Stromal cell of bone marrow (primary cell): ENCODE measurements around the gene AP2S1.
"Not testable (repeated sequence)": the region's sequence is repeated elsewhere in the genome, so short reads cannot be mapped to it uniquely, and the experiment has no call there.

Experiments
- DNase-seq: peaks from one replicate; pipeline ENCODE4 v3.0.0-alpha.2; 2012; ENCODE audit warnings: low read depth

AP2S1 gene

GRCh38 chr19:46841458-46842083, 9.1 kb downstream of the AP2S1 start:
- no peak for DNase-seq

GRCh38 chr19:46840498-46840942, 10.1 kb downstream of the AP2S1 start:
- no peak for DNase-seq

- DNase-seq, result no peak
Observed at GRCh38 chr19:46839752-46840497, 10.7 kb downstream of the AP2S1 start.

- no peak for DNase-seq
Observed at GRCh38 chr19:46838160-46838559, 12.5 kb downstream of the AP2S1 start.

- no peak for DNase-seq
Observed at GRCh38 chr19:46834984-46835383, 15.7 kb downstream of the AP2S1 start.

- no peak for DNase-seq
Observed at GRCh38 chr19:46834121-46834520, 16.5 kb downstream of the AP2S1 start.

- no peak for DNase-seq
Observed at GRCh38 chr19:46830864-46831263, 19.8 kb downstream of the AP2S1 start.

GRCh38 chr19:46828484-46828883, 22.2 kb downstream of the AP2S1 start:
- no peak for DNase-seq

GRCh38 chr19:46825731-46826055, 25.0 kb downstream of the AP2S1 start:
- no peak for DNase-seq

- DNase-seq, result no peak
Observed at GRCh38 chr19:46824890-46825730, 25.5 kb downstream of the AP2S1 start.

- DNase-seq, result no peak
Observed at GRCh38 chr19:46823049-46823448, 27.6 kb downstream of the AP2S1 start.

GRCh38 chr19:46822410-46822787, 28.2 kb downstream of the AP2S1 start:
- not testable (repeated sequence) for DNase-seq

GRCh38 chr19:46821512-46822409, 28.9 kb downstream of the AP2S1 start:
- no peak for DNase-seq

- DNase-seq, result no peak
Observed at GRCh38 chr19:46818812-46819211, 31.8 kb downstream of the AP2S1 start.

GRCh38 chr19:46815833-46816627, 34.6 kb downstream of the AP2S1 start:
- no peak for DNase-seq

- no peak for DNase-seq
Observed at GRCh38 chr19:46813839-46814358, 36.7 kb downstream of the AP2S1 start.

- no peak for DNase-seq
Observed at GRCh38 chr19:46812977-46813838, 37.4 kb downstream of the AP2S1 start.

- no peak for DNase-seq
Observed at GRCh38 chr19:46809534-46810272, 40.9 kb downstream of the AP2S1 start.

- no peak for DNase-seq
Observed at GRCh38 chr19:46806656-46807055, 44.0 kb downstream of the AP2S1 start.
